Panc1 (cell line): ENCODE results near the gene TAPBP. TPM values are rescaled to one million over a fixed set of nuclear protein-coding genes. Genes with fewer than 3 reads are reported as not detected.

Experiments used
- ATAC-seq: fragments of 200-7000 bp; cut with Tn5 transposase; 2 replicates; pipeline ENCODE4 v1.9.1; 2020; ENCODE audit warnings: mild to moderate bottlenecking, moderate library complexity
- BruUV-seq: library from RNA; stranded (reverse); fragments of 400-500 nt; replicated peaks from 2 replicates; lab custom pipeline; 2021; lab: Mats Ljungman, UMichigan
- CTCF ChIA-PET: fragments of 300-600 bp; sonication (Branson Sonifier 250); formaldehyde crosslinking; loops from one replicate; lab custom pipeline; 2022; ENCODE audit warnings: antibody characterized with exemption; lab: Charles Lee
- POLR2A ChIA-PET: fragments of 300-600 bp; sonication (Branson Sonifier 250); formaldehyde crosslinking; loops from one replicate; lab custom pipeline; 2022; ENCODE audit warnings: antibody characterized with exemption; lab: Charles Lee
- DNase-seq: peaks from one replicate; pipeline ENCODE4 v3.0.0-alpha.2; 2010; ENCODE audit warnings: low read depth, low spot score
- H3K27ac ChIP-seq: 2 replicates; pipeline ENCODE4 v1.5.1; 2011; ENCODE audit warnings: mild to moderate bottlenecking, low read length, inconsistent platforms
- H3K27me3 ChIP-seq: fragments of 200-500 bp; sonication (Bioruptor generic); 2 replicates; pipeline ENCODE4 v1.6.0; 2014; ENCODE audit warnings: low read length, inconsistent platforms; ENCODE audit not compliant: control insufficient read depth, insufficient read depth
- H3K36me3 ChIP-seq: fragments of 200-500 bp; sonication (Bioruptor generic); 2 replicates; pipeline ENCODE4 v1.5.1; 2014; ENCODE audit warnings: inconsistent platforms, mild to moderate bottlenecking, low read length, moderate library complexity; ENCODE audit not compliant: control insufficient read depth, insufficient read depth
- H3K4me1 ChIP-seq: 2 replicates; pipeline ENCODE4 v1.5.1; 2011; ENCODE audit warnings: inconsistent platforms, mild to moderate bottlenecking, low read length, moderate library complexity; ENCODE audit not compliant: control insufficient read depth, insufficient read depth
- H3K4me3 ChIP-seq, 2 experiments: 2 replicates each; pipeline ENCODE4 v1.5.1; 2011 to 2012; ENCODE audit warnings: low read depth in 2 of 2, low read length in 2 of 2, mild to moderate bottlenecking in 2 of 2, inconsistent platforms in 1 of 2, moderate library complexity in 1 of 2
- H3K9me3 ChIP-seq: fragments of 200-500 bp; sonication (Bioruptor generic); 2 replicates; pipeline ENCODE4 v1.5.1; 2014; ENCODE audit warnings: low read depth, mild to moderate bottlenecking, inconsistent platforms, low read length, moderate library complexity; ENCODE audit not compliant: control insufficient read depth, insufficient read depth
- POLR2AphosphoS5 ChIP-seq: IDR thresholded peaks from 2 replicates; pipeline ENCODE4 v1.6.1; 2012; ENCODE audit warnings: mild to moderate bottlenecking, low read depth, low read length, moderate library complexity
- REST ChIP-seq, 2 experiments: IDR thresholded peaks; 2 replicates each; pipeline ENCODE4 v1.6.1; 2011 to 2012; ENCODE audit warnings: low read depth in 2 of 2, control low read depth in 1 of 2, low read length in 1 of 2, mild to moderate bottlenecking in 1 of 2, moderate library complexity in 1 of 2; ENCODE audit not compliant: insufficient read depth in 1 of 2
- SIN3A ChIP-seq: IDR thresholded peaks from 2 replicates; pipeline ENCODE4 v1.6.1; 2012; ENCODE audit warnings: low read depth, mild to moderate bottlenecking, low read length, moderate library complexity, borderline replicate concordance; ENCODE audit not compliant: insufficient read depth
- TCF7L2 ChIP-seq: IDR thresholded peaks from 2 replicates; pipeline ENCODE4 v1.6.1; 2011; ENCODE audit warnings: mild to moderate bottlenecking, low read depth, low read length, inconsistent platforms
- in situ Hi-C: cut with HindIII; loops from 2 replicates; pipeline ENCODE4 v1.10.0; 2016; ENCODE audit warnings: low sequenced_read_pairs, low pct_unique_long_range_greater_than_20kb
- intact Hi-C: fragments of 100-400 bp; cut with micrococcal nuclease; formaldehyde crosslinking; loops from one replicate; pipeline ENCODE4 v1.10.0; 2022; ENCODE audit not compliant: unreplicated experiment
- total RNA-seq: library from RNA; stranded (reverse); gene quantifications from one replicate; pipeline ENCODE4 v1.2.1, GENCODE V29; 2021; ENCODE audit not compliant: unreplicated experiment
- TF ChIP-seq, protein P1 (sequence below): fragments of 450-650 bp; IDR thresholded peaks from 2 replicates; pipeline ENCODE4 v1.5.1; 2017; ENCODE audit warnings: mild to moderate bottlenecking

The TAPBP gene
- total RNA-seq, 1 experiment from 2014 or later: 246 TPM

DNA sequence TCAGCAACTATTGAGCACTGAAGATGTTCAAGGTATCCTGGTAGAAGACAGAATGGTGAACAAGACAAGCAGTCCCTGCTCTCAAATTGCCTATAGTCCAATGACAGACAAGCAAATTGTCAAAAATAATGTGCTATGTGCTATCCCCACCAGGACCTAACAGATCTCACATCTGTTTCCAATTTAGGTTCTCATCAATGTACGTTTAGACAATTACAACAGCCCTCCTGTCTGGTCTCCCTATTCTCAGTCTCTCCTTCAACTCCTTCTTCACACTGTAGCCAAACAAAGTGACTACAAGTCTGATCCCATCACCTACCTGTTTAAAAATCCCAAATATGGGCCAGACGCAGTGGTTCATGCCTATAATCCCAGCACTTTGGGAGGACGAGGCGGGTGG is 7.5 kb downstream of the TAPBP start:
- DNase-seq (no peak), ATAC-seq (no peak)
- ChIA-PET CTCF (no interaction called here), POLR2A (no interaction called here)
- BruUV-seq: no TSS peak
- Histone ChIP-seq H3K36me3 (peaks cover 12% of the 10 kb centered on the region), H3K4me1 (peaks cover 3% of the 10 kb centered on the region; the same call in 1 of the 2 replicates), H3K27me3 (no peaks in the 10 kb centered on the region), H3K27ac (no peak overlapping the region), H3K4me3 (no peak overlapping the region), H3K9me3 (no peaks in the 10 kb centered on the region)
- in situ Hi-C loops (no loop called here), intact Hi-C loops (no loop called here)
- TF ChIP-seq POLR2AphosphoS5: no peak
- no peak for TF ChIP-seq TCF7L2

- DNase-seq (no peak), ATAC-seq (no peak)
- ChIA-PET CTCF (no interaction called here), POLR2A (no interaction called here)
- Histone ChIP-seq H3K9me3 (no peaks in the 10 kb centered on the region), H3K27me3 (no peaks in the 10 kb centered on the region), H3K36me3 (peaks cover 12% of the 10 kb centered on the region), H3K4me1 (peaks cover 6% of the 10 kb centered on the region), H3K27ac (no peak overlapping the region), H3K4me3 (no peak overlapping the region)
- TF ChIP-seq POLR2AphosphoS5: no peak
- TF ChIP-seq TCF7L2: no peak
- TF ChIP-seq SIN3A: no peak
- TF ChIP-seq, protein P1, sequence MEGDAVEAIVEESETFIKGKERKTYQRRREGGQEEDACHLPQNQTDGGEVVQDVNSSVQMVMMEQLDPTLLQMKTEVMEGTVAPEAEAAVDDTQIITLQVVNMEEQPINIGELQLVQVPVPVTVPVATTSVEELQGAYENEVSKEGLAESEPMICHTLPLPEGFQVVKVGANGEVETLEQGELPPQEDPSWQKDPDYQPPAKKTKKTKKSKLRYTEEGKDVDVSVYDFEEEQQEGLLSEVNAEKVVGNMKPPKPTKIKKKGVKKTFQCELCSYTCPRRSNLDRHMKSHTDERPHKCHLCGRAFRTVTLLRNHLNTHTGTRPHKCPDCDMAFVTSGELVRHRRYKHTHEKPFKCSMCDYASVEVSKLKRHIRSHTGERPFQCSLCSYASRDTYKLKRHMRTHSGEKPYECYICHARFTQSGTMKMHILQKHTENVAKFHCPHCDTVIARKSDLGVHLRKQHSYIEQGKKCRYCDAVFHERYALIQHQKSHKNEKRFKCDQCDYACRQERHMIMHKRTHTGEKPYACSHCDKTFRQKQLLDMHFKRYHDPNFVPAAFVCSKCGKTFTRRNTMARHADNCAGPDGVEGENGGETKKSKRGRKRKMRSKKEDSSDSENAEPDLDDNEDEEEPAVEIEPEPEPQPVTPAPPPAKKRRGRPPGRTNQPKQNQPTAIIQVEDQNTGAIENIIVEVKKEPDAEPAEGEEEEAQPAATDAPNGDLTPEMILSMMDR: no peak
- TF ChIP-seq REST (IDR thresholded peaks at IDR 0.05; ENCODE audit: insufficient read depth in 1 of 2, low read depth in 2 of 2, low read length in 1 of 2): no peak
- BruUV-seq: no TSS peak
- in situ Hi-C loops (no loop called here), intact Hi-C loops (no loop called here)
These were observed 8.8 kb downstream of the TAPBP start for GRCh38 chr6:33305052-33305451.

- ChIA-PET CTCF (interaction anchor here (0.5 to 0.6 kb wide), 2 partner anchors 13 to 71 kb away, joined by 3 to 6 read pairs; no protein-coding TSS in a partner anchor), POLR2A (no interaction called here)
- Histone ChIP-seq H3K9me3 (no peaks in the 10 kb centered on the region), H3K36me3 (peaks cover 15% of the 10 kb centered on the region), H3K27me3 (no peaks in the 10 kb centered on the region), H3K4me1 (peaks cover 6% of the 10 kb centered on the region), H3K4me3 (no peak overlapping the region), H3K27ac (no peak overlapping the region)
- no peak for DNase-seq
- no TSS peak for BruUV-seq
- TF ChIP-seq TCF7L2 (no peak), SIN3A (no peak), REST (IDR thresholded peaks at IDR 0.05; ENCODE audit: insufficient read depth in 1 of 2, low read depth in 2 of 2, low read length in 1 of 2) (no peak), POLR2AphosphoS5 (no peak)
- TF ChIP-seq, protein P1: no peak
- in situ Hi-C loops (no loop called here), intact Hi-C loops (no loop called here)
- no peak for ATAC-seq
These were observed 9.7 kb downstream of the TAPBP start for GRCh38 chr6:33304216-33304615.
